Measurements from ENCODE around the gene SEM1.

DNA sequence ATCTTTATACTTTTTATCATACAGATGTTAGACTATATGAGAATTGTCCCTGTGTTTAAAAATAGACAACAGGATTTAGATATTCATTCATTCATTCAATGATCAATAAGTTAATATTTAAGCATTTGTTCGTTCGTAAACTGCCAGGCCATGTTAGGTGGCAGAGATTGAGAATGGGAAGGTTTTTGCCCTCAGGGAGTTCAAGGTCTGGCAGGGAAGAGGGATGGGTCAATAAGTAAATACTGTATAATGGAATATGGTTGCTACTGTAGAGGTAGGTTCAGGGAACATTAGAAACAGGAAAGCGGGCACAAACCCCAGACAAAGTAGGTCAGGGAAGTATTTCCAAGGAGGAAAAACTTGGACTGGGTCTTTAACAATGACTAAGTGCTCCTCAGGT lies 64.6 kb downstream of the SEM1 start:
- TF ChIP-seq, protein P1, sequence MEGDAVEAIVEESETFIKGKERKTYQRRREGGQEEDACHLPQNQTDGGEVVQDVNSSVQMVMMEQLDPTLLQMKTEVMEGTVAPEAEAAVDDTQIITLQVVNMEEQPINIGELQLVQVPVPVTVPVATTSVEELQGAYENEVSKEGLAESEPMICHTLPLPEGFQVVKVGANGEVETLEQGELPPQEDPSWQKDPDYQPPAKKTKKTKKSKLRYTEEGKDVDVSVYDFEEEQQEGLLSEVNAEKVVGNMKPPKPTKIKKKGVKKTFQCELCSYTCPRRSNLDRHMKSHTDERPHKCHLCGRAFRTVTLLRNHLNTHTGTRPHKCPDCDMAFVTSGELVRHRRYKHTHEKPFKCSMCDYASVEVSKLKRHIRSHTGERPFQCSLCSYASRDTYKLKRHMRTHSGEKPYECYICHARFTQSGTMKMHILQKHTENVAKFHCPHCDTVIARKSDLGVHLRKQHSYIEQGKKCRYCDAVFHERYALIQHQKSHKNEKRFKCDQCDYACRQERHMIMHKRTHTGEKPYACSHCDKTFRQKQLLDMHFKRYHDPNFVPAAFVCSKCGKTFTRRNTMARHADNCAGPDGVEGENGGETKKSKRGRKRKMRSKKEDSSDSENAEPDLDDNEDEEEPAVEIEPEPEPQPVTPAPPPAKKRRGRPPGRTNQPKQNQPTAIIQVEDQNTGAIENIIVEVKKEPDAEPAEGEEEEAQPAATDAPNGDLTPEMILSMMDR (IDR thresholded peaks at IDR 0.05; ENCODE audit: insufficient read depth, low read length): no peak
- no peak for TF ChIP-seq POLR2AphosphoS5 (IDR thresholded peaks at IDR 0.05; ENCODE audit: low read depth)
- TF ChIP-seq, protein P2, sequence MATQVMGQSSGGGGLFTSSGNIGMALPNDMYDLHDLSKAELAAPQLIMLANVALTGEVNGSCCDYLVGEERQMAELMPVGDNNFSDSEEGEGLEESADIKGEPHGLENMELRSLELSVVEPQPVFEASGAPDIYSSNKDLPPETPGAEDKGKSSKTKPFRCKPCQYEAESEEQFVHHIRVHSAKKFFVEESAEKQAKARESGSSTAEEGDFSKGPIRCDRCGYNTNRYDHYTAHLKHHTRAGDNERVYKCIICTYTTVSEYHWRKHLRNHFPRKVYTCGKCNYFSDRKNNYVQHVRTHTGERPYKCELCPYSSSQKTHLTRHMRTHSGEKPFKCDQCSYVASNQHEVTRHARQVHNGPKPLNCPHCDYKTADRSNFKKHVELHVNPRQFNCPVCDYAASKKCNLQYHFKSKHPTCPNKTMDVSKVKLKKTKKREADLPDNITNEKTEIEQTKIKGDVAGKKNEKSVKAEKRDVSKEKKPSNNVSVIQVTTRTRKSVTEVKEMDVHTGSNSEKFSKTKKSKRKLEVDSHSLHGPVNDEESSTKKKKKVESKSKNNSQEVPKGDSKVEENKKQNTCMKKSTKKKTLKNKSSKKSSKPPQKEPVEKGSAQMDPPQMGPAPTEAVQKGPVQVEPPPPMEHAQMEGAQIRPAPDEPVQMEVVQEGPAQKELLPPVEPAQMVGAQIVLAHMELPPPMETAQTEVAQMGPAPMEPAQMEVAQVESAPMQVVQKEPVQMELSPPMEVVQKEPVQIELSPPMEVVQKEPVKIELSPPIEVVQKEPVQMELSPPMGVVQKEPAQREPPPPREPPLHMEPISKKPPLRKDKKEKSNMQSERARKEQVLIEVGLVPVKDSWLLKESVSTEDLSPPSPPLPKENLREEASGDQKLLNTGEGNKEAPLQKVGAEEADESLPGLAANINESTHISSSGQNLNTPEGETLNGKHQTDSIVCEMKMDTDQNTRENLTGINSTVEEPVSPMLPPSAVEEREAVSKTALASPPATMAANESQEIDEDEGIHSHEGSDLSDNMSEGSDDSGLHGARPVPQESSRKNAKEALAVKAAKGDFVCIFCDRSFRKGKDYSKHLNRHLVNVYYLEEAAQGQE (IDR thresholded peaks at IDR 0.05; ENCODE audit: insufficient replicate concordance, low read depth): no peak

All from HL-60 (cell line).